OCI-LY3 (cell line): Measurements from ENCODE around the gene FAM20B.
"Not testable (repeated sequence)": the region's sequence is repeated elsewhere in the genome, so short reads cannot be mapped to it uniquely, and the experiment has no call there.

Experiments used
- CTCF ChIP-seq: fragments of 200-600, 300-600 bp; sonication (generic); IDR thresholded peaks from 2 replicates; pipeline ENCODE4 v1.5.1; 2014; ENCODE audit warnings: antibody characterized with exemption, low read length, low read depth
- EZH2phosphoT487 ChIP-seq: fragments of 200-600 bp; shearing (Covaris generic); IDR thresholded peaks from 2 replicates; pipeline ENCODE4 v1.6.1; 2018; ENCODE audit warnings: antibody characterized with exemption, mixed run types, low read depth

DNA sequence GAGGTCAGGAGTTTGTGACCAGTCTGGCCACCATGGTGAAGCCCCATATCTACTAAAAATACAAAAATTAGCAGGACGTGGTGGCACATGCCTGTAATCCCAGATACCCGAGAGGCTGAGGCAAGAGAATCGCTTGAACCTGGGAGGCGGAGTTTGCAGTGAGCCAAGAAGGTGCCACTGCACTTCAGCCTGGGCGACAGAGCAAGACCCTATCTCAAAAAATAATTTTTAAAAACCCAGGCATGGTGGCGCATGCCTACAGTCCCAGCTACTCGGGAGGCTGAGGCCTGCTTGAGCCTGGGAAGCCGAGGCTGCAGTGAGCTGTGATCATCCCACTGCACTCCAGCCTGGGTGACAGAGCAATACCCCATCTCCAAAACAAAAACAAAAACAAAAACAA is 23.6 kb upstream of the FAM20B start:
- TF ChIP-seq EZH2phosphoT487, CTCF: not testable (repeated sequence)
